ENCODE data around the gene THEMIS. TPM values are rescaled to one million over a fixed set of nuclear protein-coding genes. Genes with fewer than 3 reads are reported as not detected.

Gene THEMIS
- total RNA-seq, 1 donor from 2014 or later: 0.07 TPM

- H3K27ac Mint-ChIP-seq (ENCODE audit: unreplicated experiment): no peak overlapping the region
- DNase-seq (ENCODE audit: low read depth): no peak
- H3K4me2 ChIP-seq (ENCODE audit: low read length): no peak overlapping the region
- TF ChIP-seq CTCF (IDR thresholded peaks at IDR 0.05; ENCODE audit: insufficient read depth, low read depth, low read length): no peak
- H3K4me3 ChIP-seq (ENCODE audit: insufficient read depth, low read depth, low read length): no peak overlapping the region
- H3K27me3 Mint-ChIP-seq (ENCODE audit: low read depth, unreplicated experiment): no peaks in the 10 kb centered on the region
- H4K20me1 ChIP-seq (ENCODE audit: insufficient read depth, low read length): no peaks in the 10 kb centered on the region
- H3K36me3 ChIP-seq (ENCODE audit: insufficient read depth, low read length): no peaks in the 10 kb centered on the region
- no peak overlapping the region for H2AFZ ChIP-seq (ENCODE audit: low read depth, low read length)
- H3K9ac ChIP-seq (ENCODE audit: low read length): no peak overlapping the region
- H3K4me3 Mint-ChIP-seq (ENCODE audit: unreplicated experiment): no peak overlapping the region
- no peak for FAIRE-seq
- peaks cover 6% of the 10 kb centered on the region for H3K4me1 Mint-ChIP-seq (ENCODE audit: low read depth, unreplicated experiment)
- H3K79me2 ChIP-seq (ENCODE audit: insufficient read depth, low read length): no peaks in the 10 kb centered on the region
- H3K4me1 ChIP-seq (ENCODE audit: insufficient read depth, low read length): no peaks in the 10 kb centered on the region
- H3K9me3 ChIP-seq (ENCODE audit: insufficient read depth, low read depth, low read length): no peaks in the 10 kb centered on the region
- no peaks in the 10 kb centered on the region for H3K27me3 ChIP-seq (ENCODE audit: insufficient read depth, low read length)
- H3K36me3 Mint-ChIP-seq (ENCODE audit: low read depth, unreplicated experiment): no peaks in the 10 kb centered on the region
- peaks cover 9% of the 10 kb centered on the region for H3K9me3 Mint-ChIP-seq (ENCODE audit: unreplicated experiment)
- no peak overlapping the region for H3K27ac ChIP-seq (ENCODE audit: low read depth, low read length)
Measured at GRCh38 chr6:127924031-127924430, 23.2 kb upstream of the THEMIS start.

- H3K4me3 Mint-ChIP-seq (ENCODE audit: unreplicated experiment): no peak overlapping the region
- H3K9ac ChIP-seq (ENCODE audit: low read length): no peak overlapping the region
- H4K20me1 ChIP-seq (ENCODE audit: insufficient read depth, low read length): no peaks in the 10 kb centered on the region
- DNase-seq (ENCODE audit: low read depth) (no peak), FAIRE-seq (no peak)
- TF ChIP-seq CTCF (IDR thresholded peaks at IDR 0.05; ENCODE audit: insufficient read depth, low read depth, low read length): no peak
- TF ChIP-seq EZH2 (IDR thresholded peaks at IDR 0.05; ENCODE audit: insufficient read depth, low read length): no peak
- no peaks in the 10 kb centered on the region for H3K9me3 ChIP-seq (ENCODE audit: insufficient read depth, low read depth, low read length)
- H3K27me3 ChIP-seq (ENCODE audit: insufficient read depth, low read length): no peaks in the 10 kb centered on the region
- H3K27me3 Mint-ChIP-seq (ENCODE audit: low read depth, unreplicated experiment): no peaks in the 10 kb centered on the region
- H3K36me3 Mint-ChIP-seq (ENCODE audit: low read depth, unreplicated experiment): no peaks in the 10 kb centered on the region
- no peak overlapping the region for H3K4me3 ChIP-seq (ENCODE audit: insufficient read depth, low read depth, low read length)
- no peaks in the 10 kb centered on the region for H3K36me3 ChIP-seq (ENCODE audit: insufficient read depth, low read length)
- no peak overlapping the region for H3K27ac Mint-ChIP-seq (ENCODE audit: unreplicated experiment)
- peaks cover 4% of the 10 kb centered on the region for H3K9me3 Mint-ChIP-seq (ENCODE audit: unreplicated experiment)
- no peak overlapping the region for H3K4me2 ChIP-seq (ENCODE audit: low read length)
- no peak overlapping the region for H2AFZ ChIP-seq (ENCODE audit: low read depth, low read length)
- H3K27ac ChIP-seq (ENCODE audit: low read depth, low read length): no peak overlapping the region
- H3K4me1 Mint-ChIP-seq (ENCODE audit: low read depth, unreplicated experiment): peaks cover 6% of the 10 kb centered on the region
- no peaks in the 10 kb centered on the region for H3K79me2 ChIP-seq (ENCODE audit: insufficient read depth, low read length)
- H3K4me1 ChIP-seq (ENCODE audit: insufficient read depth, low read length): no peaks in the 10 kb centered on the region
Measured at GRCh38 chr6:127923135-127923534, 22.3 kb upstream of the THEMIS start.

GRCh38 chr6:127921982-127922381, 21.1 kb upstream of the THEMIS start:
- Mint-ChIP-seq H3K9me3 (ENCODE audit: unreplicated experiment) (peaks cover 4% of the 10 kb centered on the region), H3K4me3 (ENCODE audit: unreplicated experiment) (no peak overlapping the region), H3K4me1 (ENCODE audit: low read depth, unreplicated experiment) (peaks cover 6% of the 10 kb centered on the region), H3K27ac (ENCODE audit: unreplicated experiment) (no peak overlapping the region), H3K27me3 (ENCODE audit: low read depth, unreplicated experiment) (no peaks in the 10 kb centered on the region), H3K36me3 (ENCODE audit: low read depth, unreplicated experiment) (no peaks in the 10 kb centered on the region)
- Histone ChIP-seq H3K27ac (ENCODE audit: low read depth, low read length) (no peak overlapping the region), H3K9ac (ENCODE audit: low read length) (no peak overlapping the region), H3K4me1 (ENCODE audit: insufficient read depth, low read length) (no peaks in the 10 kb centered on the region), H3K79me2 (ENCODE audit: insufficient read depth, low read length) (no peaks in the 10 kb centered on the region), H3K9me3 (ENCODE audit: insufficient read depth, low read depth, low read length) (no peaks in the 10 kb centered on the region), H2AFZ (ENCODE audit: low read depth, low read length) (no peak overlapping the region), H4K20me1 (ENCODE audit: insufficient read depth, low read length) (no peaks in the 10 kb centered on the region), H3K4me2 (ENCODE audit: low read length) (no peak overlapping the region), H3K4me3 (ENCODE audit: insufficient read depth, low read depth, low read length) (no peak overlapping the region), H3K27me3 (ENCODE audit: insufficient read depth, low read length) (no peaks in the 10 kb centered on the region), H3K36me3 (ENCODE audit: insufficient read depth, low read length) (no peaks in the 10 kb centered on the region)
- TF ChIP-seq CTCF (IDR thresholded peaks at IDR 0.05; ENCODE audit: insufficient read depth, low read depth, low read length): no peak
- no peak for TF ChIP-seq EZH2 (IDR thresholded peaks at IDR 0.05; ENCODE audit: insufficient read depth, low read length)
- FAIRE-seq: no peak
- DNase-seq (ENCODE audit: low read depth): no peak

All from astrocyte (in vitro differentiated cells and primary cell).